Gastrocnemius medialis (tissue), 4 donors: ENCODE results near the gene MLPH.

Experiments used
- CTCF ChIP-seq, 5 experiments: fragments of 450-650 bp in 3 of 5; fragments of 200-600 bp in 2 of 5; sonication (generic) in 2 of 5; IDR thresholded peaks in 4 of 5; conservative IDR thresholded peaks in 1 of 5; 1 replicate in 4 of 5; 2 replicates in 1 of 5; pipeline ENCODE4 v1.5.1; 2016 to 2019; ENCODE audit warnings: antibody characterized with exemption in 5 of 5, mild to moderate bottlenecking in 3 of 5, moderate library complexity in 3 of 5
- POLR2A ChIP-seq, 2 donors: fragments of 450-650 bp; IDR thresholded peaks; one replicate each; pipeline ENCODE4 v1.6.1; 2017; ENCODE audit warnings: antibody characterized with exemption in 2 of 2, mild to moderate bottlenecking in 2 of 2, moderate library complexity in 2 of 2

- TF ChIP-seq POLR2A (IDR thresholded peaks at IDR 0.05) (no peak), CTCF (IDR thresholded peaks at IDR 0.05 in 4 of 5, conservative IDR thresholded peaks at IDR 0.05 in 1 of 5) (no peak)
These were observed 79.6 kb downstream of the MLPH start, which contains the start of gene PRLH for GRCh38 chr2:237566401-237567235.
